WERI-Rb-1 (cell line): ENCODE measurements around the gene BTBD10.

Source experiments
- DNase-seq: peaks from one replicate; pipeline ENCODE4 v3.0.0-alpha.2; 2020
- H3K27ac ChIP-seq: fragments of 250-450 bp; sonication (Bioruptor Pico); 2 replicates; pipeline ENCODE4 v1.5.1; 2020; ENCODE audit warnings: mild to moderate bottlenecking, moderate library complexity
- H3K27me3 ChIP-seq: fragments of 250-450 bp; sonication (Bioruptor Pico); 2 replicates; pipeline ENCODE4 v1.5.1; 2021; ENCODE audit warnings: mild to moderate bottlenecking, low read depth, moderate library complexity; ENCODE audit not compliant: insufficient read depth, severe bottlenecking
- H3K36me3 ChIP-seq: fragments of 250-450 bp; sonication (Bioruptor Pico); 2 replicates; pipeline ENCODE4 v1.5.1; 2020; ENCODE audit warnings: mild to moderate bottlenecking, moderate library complexity
- H3K4me3 ChIP-seq: 2 replicates; pipeline ENCODE4 v1.5.1; 2011; ENCODE audit warnings: low read depth, mild to moderate bottlenecking, control low read depth, low read length
- H3K9me3 ChIP-seq: fragments of 250-450 bp; sonication (Bioruptor Pico); 2 replicates; pipeline ENCODE4 v1.5.1; 2021; ENCODE audit warnings: mild to moderate bottlenecking, moderate library complexity; ENCODE audit not compliant: severe bottlenecking
- CTCF ChIP-seq: IDR thresholded peaks from 2 replicates; pipeline ENCODE4 v1.5.1; 2011; ENCODE audit warnings: low read depth, mild to moderate bottlenecking, control low read depth, inconsistent platforms, low read length

BTBD10 gene

GRCh38 chr11:13462901-13463778, at the start of gene BTBD10:
Gene BTBD10, minus strand, starts transcription at chr11:13463222. Its CDS starts 18,098 bp downstream, at chr11:13445124.
- DNase-seq = peak; percentile 94
- H3K36me3 ChIP-seq = no peaks in the 10 kb centered on the region
- TF ChIP-seq CTCF = no peak
- H3K4me3 ChIP-seq = peak within 1 kb of the TSS; percentile 68
- H3K27me3 ChIP-seq = no peaks in the 10 kb centered on the region
- H3K9me3 ChIP-seq = no peaks in the 10 kb centered on the region
- H3K27ac ChIP-seq = peak within 1 kb of the TSS; percentile 77

- H3K27ac ChIP-seq = no peak overlapping the region
- H3K9me3 ChIP-seq = no peaks in the 10 kb centered on the region
- H3K27me3 ChIP-seq = peaks cover 14% of the 10 kb centered on the region
- no peaks in the 10 kb centered on the region for H3K36me3 ChIP-seq
- no peak for TF ChIP-seq CTCF
- DNase-seq = no peak
- H3K4me3 ChIP-seq = no peak overlapping the region
Measured at GRCh38 chr11:13503393-13503792, 40.4 kb upstream of the BTBD10 start.

- no peak for DNase-seq
- peaks cover 20% of the 10 kb centered on the region for H3K27me3 ChIP-seq
- TF ChIP-seq CTCF = no peak
- no peaks in the 10 kb centered on the region for H3K36me3 ChIP-seq
- no peak overlapping the region for H3K27ac ChIP-seq
- no peaks in the 10 kb centered on the region for H3K9me3 ChIP-seq
- no peak overlapping the region for H3K4me3 ChIP-seq
Measured at GRCh38 chr11:13502492-13502891, 39.5 kb upstream of the BTBD10 start.

- DNase-seq = no peak
- Histone ChIP-seq H3K27me3 (peaks cover 27% of the 10 kb centered on the region), H3K27ac (no peak within 1 kb of the TSS), H3K4me3 (no peak within 1 kb of the TSS), H3K36me3 (no peaks in the 10 kb centered on the region), H3K9me3 (no peaks in the 10 kb centered on the region)
- no peak for TF ChIP-seq CTCF
Measured at GRCh38 chr11:13495929-13496328, 32.9 kb upstream of the BTBD10 start, which contains the start of gene PTH. Gene PTH, minus strand, starts transcription at chr11:13495997. Its CDS starts 3,142 bp downstream, at chr11:13492855.

- no peak overlapping the region for H3K27ac ChIP-seq
- DNase-seq = no peak
- peaks cover 22% of the 10 kb centered on the region for H3K27me3 ChIP-seq
- no peaks in the 10 kb centered on the region for H3K36me3 ChIP-seq
- no peaks in the 10 kb centered on the region for H3K9me3 ChIP-seq
- no peak for TF ChIP-seq CTCF
- H3K4me3 ChIP-seq = no peak overlapping the region
Measured at GRCh38 chr11:13494051-13494450, 31.0 kb upstream of the BTBD10 start.
